ENCODE measurements around the gene POLR1G. TPM values are rescaled to one million over a fixed set of nuclear protein-coding genes. Genes with fewer than 3 reads are reported as not detected.
A peak's percentile ranks its signal among the peaks of the same experiment; 100 is the strongest.

The POLR1G gene
- total RNA-seq, 3 donors from 2014 or later = 3.2 to 4.1 (median 3.2) TPM

DNA sequence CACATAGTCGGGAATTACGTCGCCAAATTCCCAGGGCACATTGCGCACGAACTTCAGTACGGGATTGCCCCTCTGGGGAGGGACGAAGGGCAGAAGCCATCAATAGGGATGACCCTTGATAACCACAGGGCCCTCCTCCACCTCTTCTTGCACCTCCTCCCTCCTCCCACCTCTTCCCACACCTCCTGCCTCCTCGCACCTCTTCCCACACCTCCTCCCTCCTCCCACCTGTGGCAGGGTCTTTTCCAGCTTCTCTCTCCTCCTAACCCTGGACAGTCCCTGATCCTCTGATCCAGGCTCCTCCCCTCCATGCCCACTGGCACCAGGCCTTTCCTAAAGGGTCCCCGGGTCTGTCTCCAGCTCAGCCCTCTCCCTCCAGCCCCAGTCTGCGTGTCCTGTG lies 13.9 kb downstream of the POLR1G start:
- no peak overlapping the region for H3K4me3 ChIP-seq
- no peaks in the 10 kb centered on the region for H3K9me3 ChIP-seq
- peaks cover 6% of the 10 kb centered on the region for H3K4me1 ChIP-seq (ENCODE audit: low read depth)
- TF ChIP-seq, protein P1, sequence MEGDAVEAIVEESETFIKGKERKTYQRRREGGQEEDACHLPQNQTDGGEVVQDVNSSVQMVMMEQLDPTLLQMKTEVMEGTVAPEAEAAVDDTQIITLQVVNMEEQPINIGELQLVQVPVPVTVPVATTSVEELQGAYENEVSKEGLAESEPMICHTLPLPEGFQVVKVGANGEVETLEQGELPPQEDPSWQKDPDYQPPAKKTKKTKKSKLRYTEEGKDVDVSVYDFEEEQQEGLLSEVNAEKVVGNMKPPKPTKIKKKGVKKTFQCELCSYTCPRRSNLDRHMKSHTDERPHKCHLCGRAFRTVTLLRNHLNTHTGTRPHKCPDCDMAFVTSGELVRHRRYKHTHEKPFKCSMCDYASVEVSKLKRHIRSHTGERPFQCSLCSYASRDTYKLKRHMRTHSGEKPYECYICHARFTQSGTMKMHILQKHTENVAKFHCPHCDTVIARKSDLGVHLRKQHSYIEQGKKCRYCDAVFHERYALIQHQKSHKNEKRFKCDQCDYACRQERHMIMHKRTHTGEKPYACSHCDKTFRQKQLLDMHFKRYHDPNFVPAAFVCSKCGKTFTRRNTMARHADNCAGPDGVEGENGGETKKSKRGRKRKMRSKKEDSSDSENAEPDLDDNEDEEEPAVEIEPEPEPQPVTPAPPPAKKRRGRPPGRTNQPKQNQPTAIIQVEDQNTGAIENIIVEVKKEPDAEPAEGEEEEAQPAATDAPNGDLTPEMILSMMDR (IDR thresholded peaks at IDR 0.05) = no peak
- intact Hi-C loops (cut with DNase I, micrococcal nuclease) = no loop called here
- no peaks in the 10 kb centered on the region for H3K36me3 ChIP-seq (ENCODE audit: low read depth)
- DNase-seq = no peak
- ATAC-seq = no peak

DNA sequence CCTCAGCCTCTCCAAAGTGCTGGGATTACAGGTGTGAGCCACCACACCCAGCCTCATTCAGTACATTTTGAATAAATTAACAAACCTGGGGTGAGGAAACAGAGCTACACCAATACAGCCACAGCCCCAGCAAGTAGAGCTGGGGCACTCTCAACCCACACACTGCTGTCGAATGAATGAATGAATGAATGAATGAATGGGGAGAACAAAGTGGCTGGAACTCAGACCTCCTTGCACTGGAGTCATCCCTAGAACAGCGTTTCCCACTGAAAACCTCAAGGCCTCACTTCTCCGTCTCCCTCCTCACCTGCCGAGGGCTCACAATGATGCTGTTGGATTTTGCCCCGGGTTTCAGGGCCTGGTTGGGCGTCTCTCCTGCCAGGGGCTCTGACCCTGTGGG lies 14.4 kb downstream of the POLR1G start:
- DNase-seq = no peak
- Histone ChIP-seq H3K9me3 (no peaks in the 10 kb centered on the region), H3K36me3 (ENCODE audit: low read depth) (no peaks in the 10 kb centered on the region), H3K4me1 (ENCODE audit: low read depth) (peaks cover 6% of the 10 kb centered on the region), H3K4me3 (no peak overlapping the region)
- intact Hi-C loops (cut with DNase I, micrococcal nuclease) = no loop called here
- ATAC-seq = no peak
- TF ChIP-seq, protein P1 (IDR thresholded peaks at IDR 0.05) = no peak

DNA sequence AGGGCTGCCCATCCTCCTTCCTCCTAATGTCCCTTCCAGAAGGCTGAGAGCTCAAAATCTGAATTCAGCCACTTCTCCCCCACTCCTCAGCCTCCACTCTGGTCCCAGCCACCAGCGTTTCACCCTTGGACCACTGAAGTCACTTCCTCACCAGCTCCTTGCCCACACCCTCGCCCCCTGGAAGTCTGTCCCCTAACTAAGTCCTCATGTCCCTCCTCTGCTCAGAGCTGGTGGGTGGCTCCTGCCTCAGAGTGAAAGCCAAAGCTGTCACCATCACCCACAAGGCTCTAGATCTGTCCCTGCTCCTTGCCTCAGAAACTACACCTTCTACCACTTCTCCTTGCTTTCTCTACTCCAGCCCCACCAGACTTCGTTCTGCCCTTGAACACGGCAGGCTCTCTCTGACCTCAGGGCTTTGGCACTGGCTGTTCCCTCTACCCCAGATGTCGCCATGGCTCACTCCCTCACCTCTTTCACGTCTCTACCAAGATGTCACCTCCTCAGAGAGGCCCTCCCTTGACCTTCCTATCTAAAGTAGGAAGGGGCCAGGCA lies 15.6 kb downstream of the POLR1G start:
- TF ChIP-seq, protein P1 (IDR thresholded peaks at IDR 0.05) = no peak
- Histone ChIP-seq H3K4me3 (no peak overlapping the region), H3K4me1 (ENCODE audit: low read depth) (peaks cover 6% of the 10 kb centered on the region), H3K9me3 (no peaks in the 10 kb centered on the region), H3K36me3 (ENCODE audit: low read depth) (no peaks in the 10 kb centered on the region)
- ATAC-seq = no peak
- intact Hi-C loops (cut with DNase I, micrococcal nuclease) = no loop called here
- no peak for DNase-seq

DNA sequence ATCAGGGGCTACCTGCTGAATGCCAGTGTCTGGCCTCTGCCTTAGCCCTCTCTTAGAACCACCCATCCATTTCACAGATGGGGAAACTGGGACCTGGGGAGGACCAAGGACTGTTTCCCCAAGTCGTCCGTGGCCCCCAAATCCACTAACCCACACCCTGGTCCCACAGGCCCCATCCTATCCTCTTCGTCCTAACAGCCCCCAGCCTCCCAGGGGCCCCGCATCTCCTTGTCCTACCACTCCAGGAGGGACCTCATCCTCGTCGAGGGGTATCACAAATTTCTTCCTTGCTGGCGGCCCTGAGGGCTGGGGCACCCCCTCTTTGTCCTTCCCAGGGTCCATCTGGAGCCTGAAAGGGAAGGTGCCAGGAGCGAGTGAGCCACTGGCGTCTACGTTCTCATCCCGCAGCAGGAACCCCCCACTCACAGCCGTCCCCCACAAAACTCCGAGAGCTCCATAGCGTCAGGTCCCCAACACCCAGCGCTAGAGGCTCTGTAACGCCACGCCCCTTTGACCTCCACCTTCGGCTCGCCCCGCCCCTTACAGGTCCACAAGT lies 16.7 kb downstream of the POLR1G start:
- DNase-seq (no peak), ATAC-seq (no peak)
- no peaks in the 10 kb centered on the region for H3K36me3 ChIP-seq (ENCODE audit: low read depth)
- TF ChIP-seq, protein P1 (IDR thresholded peaks at IDR 0.05) = no peak
- intact Hi-C loops (cut with DNase I, micrococcal nuclease) = no loop called here
- peaks cover 11% of the 10 kb centered on the region for H3K4me1 ChIP-seq (ENCODE audit: low read depth)
- no peaks in the 10 kb centered on the region for H3K9me3 ChIP-seq
- H3K4me3 ChIP-seq = peak overlapping the region; percentile 18

DNA sequence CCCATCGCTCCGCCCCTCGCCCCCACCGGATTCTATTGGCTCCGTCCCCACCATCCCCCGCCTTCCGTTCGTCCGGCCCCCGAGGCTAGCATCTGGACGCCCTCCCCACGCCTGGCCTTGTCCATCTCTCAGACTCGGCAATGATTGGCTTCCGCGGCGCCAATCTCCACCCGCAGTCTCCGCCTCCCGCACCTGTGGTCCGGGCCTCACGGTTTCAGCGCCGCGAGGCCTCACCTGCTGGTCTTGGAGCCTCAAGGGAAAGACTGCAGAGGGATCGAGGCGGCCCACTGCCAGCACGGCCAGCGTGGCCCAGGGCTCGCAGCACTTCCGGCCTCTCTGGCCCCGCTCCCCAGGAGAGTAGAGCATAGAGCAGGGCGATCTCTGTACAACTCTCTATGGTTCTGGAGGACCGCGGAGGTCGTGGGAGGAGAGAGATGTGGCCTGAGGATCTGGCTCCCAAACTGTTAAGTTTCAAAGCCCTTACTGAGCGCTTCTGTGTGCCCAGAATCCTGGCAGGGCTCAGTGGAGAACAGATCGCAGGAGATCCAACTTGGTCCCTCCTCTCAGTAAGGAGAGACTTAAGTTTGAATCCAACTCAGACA lies 17.2 kb downstream of the POLR1G start, which contains the start of gene ERCC1:
Gene ERCC1 (minus strand): TSS at position 329 of the 602 bp plus-strand sequence. CDS start 543 bp downstream, outside the sequence.
- Histone ChIP-seq H3K4me3 (peak within 1 kb of the TSS; percentile 18), H3K9me3 (no peaks in the 10 kb centered on the region), H3K36me3 (ENCODE audit: low read depth) (no peaks in the 10 kb centered on the region), H3K4me1 (ENCODE audit: low read depth) (peaks cover 16% of the 10 kb centered on the region)
- intact Hi-C loops (cut with DNase I, micrococcal nuclease) = no loop called here
- ATAC-seq = peak; percentile 91
- TF ChIP-seq, protein P1 (IDR thresholded peaks at IDR 0.05) = no peak
- DNase-seq = peak; percentile 99
